ENCODE results near the gene MLANA.

- no peak for TF ChIP-seq CTCF (IDR thresholded peaks at IDR 0.05)
- no peak for TF ChIP-seq POLR2A (IDR thresholded peaks at IDR 0.05)
Observed at GRCh38 chr9:5922192-5922591, 31.5 kb downstream of the MLANA start.
